Spleen (tissue), 7 donors: ENCODE measurements around the gene PPP4C.

ENCODE experiments used
- POLR2A ChIP-seq, 3 donors: fragments of 450-650 bp; IDR thresholded peaks; one replicate each; pipeline ENCODE4 v1.5.1; 2017; ENCODE audit warnings: antibody characterized with exemption in 3 of 3, mild to moderate bottlenecking in 1 of 3
- TF ChIP-seq, protein P1 (sequence below), 11 experiments: fragments of 200-600 bp in 7 of 11; fragments of 450-650 bp in 4 of 11; sonication (generic) in 4 of 11; IDR thresholded peaks in 8 of 11; conservative IDR thresholded peaks in 3 of 11; 1 replicate in 7 of 11; 2 replicates in 4 of 11; pipeline versions ENCODE4 v1.4.0 to v1.8.0; 2016 to 2021; ENCODE audit warnings: antibody characterized with exemption in 11 of 11, inconsistent platforms in 4 of 11, mild to moderate bottlenecking in 1 of 11
- donor health status: DM: no; HTN: no; CAD: no; lungs with moderate emphysema.
- donor health status: DM: no; HTN: no; CAD: no.
- donor health status: DM: no; HTN: no; CAD: no.

DNA sequence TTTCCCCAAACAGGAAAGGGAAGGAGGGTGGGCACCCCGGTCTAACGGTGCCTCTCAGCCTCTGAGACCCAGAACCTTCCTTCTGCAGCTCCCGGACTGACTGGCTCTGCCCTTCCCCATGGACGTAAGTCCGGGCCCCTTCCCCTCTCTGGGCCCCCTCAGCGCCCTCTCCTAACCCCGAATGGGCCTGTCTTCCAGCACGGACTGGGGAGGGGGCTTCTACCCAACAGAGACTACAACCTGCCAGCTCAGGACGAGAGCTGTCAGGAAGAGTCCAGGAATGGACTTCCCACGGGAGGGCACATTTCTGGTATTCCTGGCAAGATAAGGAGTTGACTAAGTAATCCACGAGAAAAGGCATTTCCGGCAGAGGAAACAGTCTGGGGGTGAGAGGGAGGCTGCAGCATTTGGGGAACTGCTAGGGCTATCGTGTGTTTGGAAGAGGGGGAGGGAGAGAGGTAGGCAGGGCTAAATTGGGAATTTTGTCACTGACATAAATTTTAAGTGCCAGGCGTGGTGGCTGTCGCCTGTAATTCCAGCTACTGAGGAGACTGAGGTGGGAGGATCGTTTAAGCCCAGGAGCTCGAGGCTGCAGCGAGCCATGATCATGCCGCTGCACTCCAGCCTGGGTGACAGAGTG is 22.3 kb upstream of the PPP4C start:
- no peak for TF ChIP-seq POLR2A (IDR thresholded peaks at IDR 0.05)
- TF ChIP-seq, protein P1, sequence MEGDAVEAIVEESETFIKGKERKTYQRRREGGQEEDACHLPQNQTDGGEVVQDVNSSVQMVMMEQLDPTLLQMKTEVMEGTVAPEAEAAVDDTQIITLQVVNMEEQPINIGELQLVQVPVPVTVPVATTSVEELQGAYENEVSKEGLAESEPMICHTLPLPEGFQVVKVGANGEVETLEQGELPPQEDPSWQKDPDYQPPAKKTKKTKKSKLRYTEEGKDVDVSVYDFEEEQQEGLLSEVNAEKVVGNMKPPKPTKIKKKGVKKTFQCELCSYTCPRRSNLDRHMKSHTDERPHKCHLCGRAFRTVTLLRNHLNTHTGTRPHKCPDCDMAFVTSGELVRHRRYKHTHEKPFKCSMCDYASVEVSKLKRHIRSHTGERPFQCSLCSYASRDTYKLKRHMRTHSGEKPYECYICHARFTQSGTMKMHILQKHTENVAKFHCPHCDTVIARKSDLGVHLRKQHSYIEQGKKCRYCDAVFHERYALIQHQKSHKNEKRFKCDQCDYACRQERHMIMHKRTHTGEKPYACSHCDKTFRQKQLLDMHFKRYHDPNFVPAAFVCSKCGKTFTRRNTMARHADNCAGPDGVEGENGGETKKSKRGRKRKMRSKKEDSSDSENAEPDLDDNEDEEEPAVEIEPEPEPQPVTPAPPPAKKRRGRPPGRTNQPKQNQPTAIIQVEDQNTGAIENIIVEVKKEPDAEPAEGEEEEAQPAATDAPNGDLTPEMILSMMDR (IDR thresholded peaks at IDR 0.05 in 8 of 11, conservative IDR thresholded peaks at IDR 0.05 in 3 of 11), result no peak
